Cardiac septum (tissue), 1 donor: ENCODE measurements around the gene TPRX1. TPM values are rescaled to one million over a fixed set of nuclear protein-coding genes. Genes with fewer than 3 reads are reported as not detected.
"Not testable (repeated sequence)": the region's sequence is repeated elsewhere in the genome, so short reads cannot be mapped to it uniquely, and the experiment has no call there.

ENCODE experiments used
- DNase-seq: peaks from one replicate; pipeline ENCODE4 v3.0.0-alpha.2; 2020; ENCODE audit warnings: low spot score
- intact Hi-C: fragments of 100-400 bp; cut with DNase I; formaldehyde crosslinking; loops from one replicate; pipeline ENCODE4 v1.14.0; 2022
- total RNA-seq: library from RNA; stranded (reverse); fragmentation: NEBNext Ultra II Directional; extraction: Animal tissue kit (Norgen Biotek cat#: 25700); gene quantifications from one replicate; pipeline ENCODE4 v1.2.1, GENCODE V29; 2021
- donor health status: DM: no; HTN: no; CAD: no.

TPRX1 gene
- total RNA-seq, 1 donor from 2014 or later: not detected

DNA sequence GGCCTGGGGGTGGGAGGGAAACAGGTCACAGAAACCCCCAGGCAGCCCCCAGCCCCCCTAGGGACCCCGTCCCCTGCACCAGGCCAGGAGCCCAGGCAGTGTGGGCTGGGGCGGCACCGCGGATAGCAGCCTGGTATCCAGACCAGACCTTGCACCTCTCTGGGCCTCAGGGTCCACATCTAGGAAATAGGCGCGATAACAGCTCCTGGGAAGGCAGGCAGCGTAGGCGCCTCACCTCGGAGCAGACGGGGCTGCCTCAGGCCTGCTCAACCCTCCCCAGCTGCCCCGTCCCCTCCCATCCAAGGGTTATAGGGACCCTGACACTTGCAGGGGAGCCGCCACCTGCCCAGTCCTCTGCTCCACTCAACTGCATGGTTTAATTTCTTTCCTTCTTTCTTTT is 680 bp downstream of the TPRX1 start:
- intact Hi-C loops, DNase-seq: not testable (repeated sequence)

DNA sequence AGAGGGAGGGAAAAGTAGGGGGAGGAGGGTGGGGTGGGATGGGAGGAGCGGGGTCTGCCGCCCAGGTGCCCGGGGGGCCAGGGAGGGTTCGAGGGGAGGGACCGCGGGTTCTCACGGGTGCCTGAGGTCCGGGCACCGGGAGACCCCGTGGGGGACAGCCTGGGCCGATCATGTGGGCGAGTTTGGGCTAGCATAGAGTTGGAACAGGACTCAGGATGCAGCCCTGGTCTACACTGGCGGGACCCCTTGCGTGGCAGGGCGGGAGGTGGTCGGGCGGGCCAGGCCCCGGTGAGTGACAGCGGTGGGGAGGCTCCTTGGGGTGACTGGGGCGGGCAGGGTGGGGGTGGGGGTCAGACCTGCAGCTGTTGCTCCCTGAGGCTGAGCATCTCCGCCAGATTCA is 1.2 kb downstream of the TPRX1 start:
- intact Hi-C loops, DNase-seq: not testable (repeated sequence)

DNA sequence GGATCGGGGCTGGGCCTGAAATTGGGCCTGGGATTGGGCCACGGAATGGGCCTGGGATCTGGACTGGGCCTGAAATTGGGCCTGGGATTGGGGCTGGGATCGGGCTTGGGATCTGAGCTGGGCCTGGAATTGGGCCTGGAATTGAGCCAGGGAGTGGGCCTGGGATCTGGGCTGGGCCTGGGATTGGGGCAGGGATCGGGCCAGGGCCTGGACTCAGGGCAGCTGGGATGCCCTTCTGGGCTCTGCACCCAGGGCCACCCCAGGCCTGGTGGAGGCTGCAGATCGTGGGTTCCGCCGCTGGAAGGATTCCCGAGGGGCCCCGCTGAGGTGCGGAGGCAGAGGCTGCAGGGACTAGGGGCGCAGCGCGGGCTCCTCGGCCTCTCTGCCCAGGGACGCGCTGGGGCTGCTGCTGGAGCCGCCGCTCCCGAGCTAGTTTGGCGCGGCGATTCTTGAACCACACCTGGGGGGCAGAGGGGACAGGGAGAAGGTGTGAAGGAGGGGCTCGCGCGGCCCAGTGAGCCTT is 1.8 kb downstream of the TPRX1 start:
- DNase-seq: no peak
- intact Hi-C loops: no loop called here

DNA sequence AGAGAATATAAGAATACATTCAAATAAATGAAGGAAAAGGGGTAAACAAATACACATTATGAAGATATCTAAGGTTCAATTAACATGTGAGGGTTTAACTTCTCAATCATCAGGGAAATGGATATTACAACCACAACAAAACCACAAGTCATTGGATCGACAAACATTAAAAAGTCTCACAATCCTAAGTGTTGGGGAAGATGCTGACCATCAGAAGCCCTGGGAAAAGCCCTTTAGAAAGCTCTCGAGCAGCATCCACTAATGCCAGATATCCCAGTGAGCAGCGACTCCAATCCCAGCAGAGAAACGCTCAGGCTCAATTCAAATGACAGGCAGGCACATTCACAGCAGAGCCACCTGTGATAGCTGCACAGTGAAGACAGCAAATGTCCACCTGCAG is 3.1 kb downstream of the TPRX1 start:
- intact Hi-C loops: no loop called here
- DNase-seq: no peak

DNA sequence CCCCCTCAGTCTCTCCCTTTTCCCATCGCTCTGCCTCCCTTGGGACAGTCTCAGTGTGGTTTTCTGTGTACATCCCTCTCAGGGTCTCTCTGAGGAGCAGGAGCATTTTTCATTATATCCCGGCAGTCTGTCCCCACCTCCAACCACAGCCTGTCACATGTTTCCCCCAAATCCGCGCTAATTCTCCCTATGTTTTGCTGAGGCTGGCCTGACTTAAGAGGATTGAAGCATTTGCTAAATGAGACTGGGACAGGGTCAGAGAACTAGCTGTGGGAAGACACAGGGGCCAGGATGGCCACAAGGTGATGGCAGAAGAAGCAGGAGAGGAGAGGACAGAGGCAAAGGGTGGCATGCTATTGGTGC is 5.5 kb downstream of the TPRX1 start:
- no peak for DNase-seq
- intact Hi-C loops: no loop called here

DNA sequence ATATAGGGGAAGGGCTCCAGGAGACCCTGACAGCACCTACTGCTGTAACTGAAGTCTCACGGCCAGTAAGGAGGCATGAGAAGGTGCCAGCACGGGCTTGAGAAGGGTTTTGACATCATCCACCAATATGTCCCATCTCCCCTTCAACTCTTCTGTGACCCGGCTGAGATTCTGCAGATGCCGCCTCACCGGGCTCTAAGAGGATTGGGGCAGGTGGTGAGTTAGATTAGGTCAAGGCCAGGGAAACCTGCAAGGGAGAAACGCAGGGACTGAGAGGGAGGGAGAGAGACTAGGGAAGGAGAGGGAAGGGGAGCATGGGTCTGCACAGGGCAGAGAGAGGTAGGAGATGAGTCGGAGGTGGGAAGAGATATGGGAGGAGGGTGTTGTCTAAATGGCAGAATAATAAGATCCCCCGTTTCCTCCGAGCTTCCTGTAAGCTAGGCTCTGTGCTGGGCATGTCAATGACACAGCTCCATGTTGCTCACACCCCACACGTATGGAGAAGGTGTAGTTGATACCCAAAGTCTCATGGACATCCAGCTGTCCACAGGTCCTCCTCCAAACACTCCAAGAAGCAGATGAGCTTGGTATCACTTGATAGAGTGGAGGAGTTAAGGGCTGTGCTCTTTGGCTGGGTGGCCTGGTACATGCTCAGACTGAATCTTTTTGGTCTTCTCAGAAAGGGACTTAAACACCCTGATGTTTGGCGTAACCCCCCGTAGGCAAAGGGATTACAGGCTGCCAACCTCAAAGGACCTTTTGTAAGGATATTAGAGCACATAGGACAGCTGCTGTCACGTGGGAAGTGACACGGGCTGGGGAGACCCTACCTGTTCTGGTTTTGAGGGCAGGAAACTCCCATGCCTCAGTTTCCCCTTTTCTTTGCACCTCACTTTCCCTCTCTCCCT is 6.1 kb downstream of the TPRX1 start:
- intact Hi-C loops: no loop called here
- no peak for DNase-seq

DNA sequence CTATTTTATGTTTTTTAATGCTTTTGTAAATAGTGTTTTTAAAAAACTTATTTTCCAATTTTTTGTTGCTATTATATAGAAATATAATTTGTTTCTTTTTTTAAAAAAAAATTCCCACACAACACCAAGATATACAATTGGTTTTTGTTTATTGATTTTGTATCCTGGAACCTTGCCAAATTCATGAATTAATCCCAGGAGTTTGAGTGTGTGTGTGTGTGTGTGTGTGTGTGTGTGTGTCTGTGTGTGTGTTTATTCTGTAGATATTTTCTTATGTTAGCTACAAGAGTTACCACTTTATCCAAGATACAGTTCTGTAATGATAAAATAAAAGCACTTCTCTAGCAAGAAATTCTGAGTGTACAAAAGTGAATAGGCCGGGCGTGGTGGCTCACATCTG is 7.6 kb downstream of the TPRX1 start:
- intact Hi-C loops: no loop called here
- no peak for DNase-seq

DNA sequence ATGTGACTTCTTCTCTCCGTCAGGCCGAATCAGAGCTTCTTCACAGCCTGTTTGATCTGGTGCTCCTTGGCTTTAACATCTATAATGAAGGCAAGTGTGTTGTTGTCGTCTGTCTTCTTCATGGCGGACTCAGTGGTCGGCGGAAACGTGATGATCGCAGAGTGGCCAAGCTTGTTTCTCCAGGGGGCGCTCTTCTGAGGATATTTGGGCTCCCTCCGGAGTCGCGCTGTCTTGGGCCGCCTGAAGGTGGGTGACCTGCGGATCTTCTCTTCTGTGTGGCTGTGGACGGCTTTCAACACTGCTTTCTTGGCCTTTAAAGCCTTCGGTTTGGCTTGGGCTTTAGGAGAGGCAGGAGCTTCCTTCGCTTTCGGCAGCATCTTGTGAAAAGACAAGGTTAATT is 9.8 kb downstream of the TPRX1 start:
- intact Hi-C loops: no loop called here
- DNase-seq: no peak

DNA sequence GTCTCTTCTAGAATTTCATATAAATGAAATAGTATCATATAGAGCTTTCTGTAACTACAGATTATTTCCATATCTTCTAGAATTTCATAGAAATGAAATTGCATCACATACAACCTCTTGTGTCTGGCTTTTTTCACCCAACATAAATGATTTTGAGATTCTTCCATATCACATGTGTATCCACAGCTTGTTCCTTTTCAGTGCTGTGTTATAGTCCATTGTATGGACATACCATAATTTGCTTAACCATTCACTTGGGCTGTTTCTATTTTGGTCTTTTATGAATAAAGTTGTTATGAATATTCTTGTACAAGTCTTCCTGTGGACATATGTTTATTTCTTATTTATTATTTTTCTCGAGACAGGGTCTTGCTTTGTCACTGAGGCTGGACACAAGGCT is 11.7 kb downstream of the TPRX1 start:
- intact Hi-C loops: no loop called here
- no peak for DNase-seq

DNA sequence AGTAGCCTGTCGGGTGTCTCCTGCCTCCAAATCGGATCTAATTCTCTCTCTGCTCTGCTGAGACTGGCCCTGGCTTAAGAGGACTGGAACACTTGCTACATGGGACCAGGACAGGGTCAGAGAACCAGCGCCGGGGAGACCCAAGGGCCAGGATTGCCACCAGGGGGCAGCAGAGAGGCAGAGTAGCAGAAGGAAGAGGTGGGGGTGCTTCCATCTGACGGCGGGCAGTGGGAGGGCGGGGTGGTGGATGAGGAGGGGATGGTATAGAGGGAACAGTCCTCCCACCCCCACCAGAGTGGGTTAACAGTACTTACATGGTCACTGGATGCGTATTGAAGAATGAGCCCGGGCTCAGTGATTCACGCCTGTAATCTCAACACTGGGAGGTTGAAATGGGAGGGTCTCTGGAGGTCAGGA is 13.9 kb downstream of the TPRX1 start:
- DNase-seq: peak; percentile 89
- intact Hi-C loops: no loop called here

DNA sequence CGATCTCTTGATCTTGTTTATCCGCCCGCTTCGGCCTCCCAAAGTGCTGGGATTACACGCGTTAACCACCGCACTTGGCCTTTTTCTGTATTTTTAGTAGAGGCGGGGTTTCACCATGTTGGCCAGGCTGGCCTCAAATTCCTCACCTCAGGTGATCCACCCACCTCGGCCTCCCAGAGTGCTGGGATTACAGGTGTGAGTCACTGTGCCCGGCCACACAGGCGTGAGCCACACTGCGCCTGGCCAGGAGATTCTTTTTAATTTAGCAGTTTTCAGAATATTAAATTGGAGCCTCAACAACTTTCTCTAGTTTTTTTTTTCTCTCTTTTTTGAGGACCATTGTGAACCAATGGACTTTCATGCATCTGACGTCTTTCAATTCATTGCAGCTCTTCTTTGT is 14.5 kb downstream of the TPRX1 start:
- DNase-seq, intact Hi-C loops: not testable (repeated sequence)

DNA sequence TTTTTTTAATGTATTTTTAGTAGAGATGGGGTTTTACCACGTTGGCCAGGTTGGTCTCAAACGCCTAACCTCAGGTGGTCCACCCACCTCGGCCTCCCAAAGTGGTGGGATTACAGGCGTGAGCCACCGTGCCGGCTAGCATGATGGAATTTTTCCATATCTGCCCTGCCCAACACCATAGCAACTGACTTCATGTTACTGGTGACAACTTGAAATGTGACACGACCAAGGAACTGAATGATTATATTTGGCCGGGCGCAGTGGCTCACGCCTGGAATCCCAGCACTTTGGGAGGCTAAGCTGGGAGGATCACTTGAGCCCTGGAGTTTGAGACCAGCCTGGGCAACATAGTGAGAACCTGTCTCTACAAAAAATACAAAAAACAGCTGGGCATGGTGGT is 17.0 kb downstream of the TPRX1 start:
- intact Hi-C loops, DNase-seq: not testable (repeated sequence)

DNA sequence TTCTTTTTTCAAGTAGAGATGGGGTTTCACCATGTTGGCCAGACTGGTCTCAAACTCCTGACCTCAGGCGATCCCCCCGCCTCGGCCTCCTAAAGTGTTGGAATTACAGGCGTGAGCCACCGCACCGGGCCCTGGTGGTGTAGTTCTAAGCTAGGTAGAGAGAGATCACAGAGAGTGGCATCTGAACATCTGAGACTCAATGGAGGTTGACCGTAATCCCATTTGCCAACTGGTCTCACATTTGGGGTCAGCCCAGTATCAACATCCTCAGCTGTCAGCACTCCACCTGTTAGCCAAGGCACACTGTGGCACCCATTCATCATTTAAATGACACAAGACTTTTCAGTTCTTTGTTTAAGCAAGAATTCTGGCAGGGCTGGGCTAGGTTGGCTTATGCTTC is 17.8 kb downstream of the TPRX1 start:
- intact Hi-C loops: no loop called here
- DNase-seq: no peak

DNA sequence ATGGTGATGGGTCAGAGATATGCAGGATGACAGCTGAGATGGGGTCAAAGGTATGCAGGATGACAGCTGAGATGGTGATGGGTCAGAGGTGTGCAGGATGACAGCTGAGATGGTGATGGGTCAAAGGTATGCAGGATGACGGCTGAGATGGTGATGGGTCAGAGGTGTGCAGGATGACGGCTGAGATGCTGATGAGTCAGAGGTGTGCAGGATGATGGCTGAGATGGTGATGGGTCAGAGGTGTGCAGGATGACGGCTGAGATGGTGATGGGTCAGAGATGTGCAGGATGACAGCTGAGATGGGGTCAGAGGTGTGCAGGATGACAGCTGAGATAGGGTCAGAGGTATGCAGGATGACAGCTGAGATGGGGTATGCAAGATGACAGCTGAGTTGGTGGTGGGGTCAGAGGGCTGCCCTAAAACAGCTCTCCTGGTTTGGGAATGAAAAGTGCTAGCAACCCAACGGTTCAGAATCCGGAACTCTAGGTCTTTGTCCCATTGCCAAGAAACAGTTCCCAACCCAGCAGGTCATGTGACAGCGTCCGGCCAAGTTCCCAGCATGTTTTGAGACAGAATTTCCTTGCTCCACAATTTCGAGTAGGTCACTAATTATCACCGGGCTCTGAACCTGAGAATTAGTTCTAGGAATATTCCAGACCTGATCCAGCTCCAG is 22.6 kb downstream of the TPRX1 start:
- intact Hi-C loops: no loop called here
- DNase-seq: no peak

DNA sequence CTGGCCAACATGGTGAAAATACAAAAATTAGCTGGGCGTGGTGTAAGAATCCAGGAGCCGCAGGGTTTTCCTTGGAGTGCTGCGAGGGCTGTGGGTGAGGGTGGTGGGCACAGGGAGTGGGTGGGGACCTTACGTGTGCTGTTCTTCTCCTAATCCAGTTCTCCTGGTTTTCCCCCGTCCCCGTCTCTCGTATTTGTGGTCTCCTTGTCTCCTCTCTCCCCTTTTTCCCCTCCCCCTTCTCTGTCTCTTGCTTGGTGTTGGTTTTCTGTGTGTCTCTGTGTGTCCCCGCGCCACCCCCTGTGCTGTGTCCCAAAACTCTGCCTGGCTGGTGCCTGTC is 24.2 kb downstream of the TPRX1 start:
- intact Hi-C loops: no loop called here
- no peak for DNase-seq

DNA sequence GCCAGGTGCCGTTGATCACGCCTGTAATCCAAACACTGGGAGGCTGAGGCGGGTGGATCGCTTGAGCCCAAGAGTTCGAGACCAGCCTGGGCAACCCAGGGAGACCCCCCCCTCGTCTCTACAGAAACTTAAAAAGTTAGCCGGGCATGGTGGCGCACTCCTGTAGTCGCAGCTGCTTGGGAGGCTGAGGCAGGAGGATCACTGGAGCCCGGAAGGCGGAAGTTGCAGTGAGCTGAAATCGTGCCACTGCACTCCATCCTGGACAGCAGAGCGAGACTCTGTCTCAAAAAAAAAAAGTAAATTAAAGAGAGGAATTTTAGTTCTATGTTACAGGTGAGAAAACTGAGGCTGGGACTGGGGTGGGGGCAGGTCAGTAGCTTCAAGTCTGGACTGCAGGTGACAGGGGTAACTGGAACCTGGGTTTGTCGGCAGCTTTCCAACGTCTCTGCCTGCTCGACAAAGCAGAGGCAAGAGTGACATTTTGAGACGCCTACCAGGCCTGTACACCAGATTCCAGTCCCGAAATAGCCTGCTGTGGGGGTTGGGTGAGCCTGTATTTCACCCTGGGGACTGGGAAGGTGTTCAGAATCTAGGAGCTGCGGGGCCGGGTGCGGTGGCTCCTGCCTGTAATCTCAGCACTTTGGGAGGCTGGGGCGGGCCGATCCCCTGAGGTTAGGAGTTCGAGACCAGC is 24.7 kb downstream of the TPRX1 start:
- intact Hi-C loops: no loop called here
- DNase-seq: peak; percentile 92

DNA sequence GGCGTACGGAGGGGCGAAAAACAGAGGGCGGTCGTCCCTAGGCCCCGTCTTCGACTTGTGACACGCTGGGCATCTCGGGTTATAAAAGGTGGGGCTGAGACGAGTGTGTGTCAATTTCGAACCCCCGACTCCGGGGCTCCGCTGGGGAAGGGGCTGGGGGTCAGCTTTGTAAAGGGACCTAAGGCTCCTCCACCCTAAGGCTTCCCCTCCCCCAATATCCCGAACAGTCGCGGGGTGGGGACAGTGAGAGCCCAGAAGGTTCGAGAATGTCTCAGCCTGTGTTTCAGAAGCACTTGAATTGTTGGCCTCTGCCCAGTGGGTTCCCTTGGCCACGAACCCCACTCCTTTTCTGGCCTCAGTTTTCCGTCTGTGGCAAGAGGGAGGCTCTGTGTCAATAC is 25.4 kb downstream of the TPRX1 start:
- no peak for DNase-seq
- intact Hi-C loops: loop anchor here (1.0 kb wide), 1 partner anchor 60 kb away; no protein-coding TSS in a partner anchor

DNA sequence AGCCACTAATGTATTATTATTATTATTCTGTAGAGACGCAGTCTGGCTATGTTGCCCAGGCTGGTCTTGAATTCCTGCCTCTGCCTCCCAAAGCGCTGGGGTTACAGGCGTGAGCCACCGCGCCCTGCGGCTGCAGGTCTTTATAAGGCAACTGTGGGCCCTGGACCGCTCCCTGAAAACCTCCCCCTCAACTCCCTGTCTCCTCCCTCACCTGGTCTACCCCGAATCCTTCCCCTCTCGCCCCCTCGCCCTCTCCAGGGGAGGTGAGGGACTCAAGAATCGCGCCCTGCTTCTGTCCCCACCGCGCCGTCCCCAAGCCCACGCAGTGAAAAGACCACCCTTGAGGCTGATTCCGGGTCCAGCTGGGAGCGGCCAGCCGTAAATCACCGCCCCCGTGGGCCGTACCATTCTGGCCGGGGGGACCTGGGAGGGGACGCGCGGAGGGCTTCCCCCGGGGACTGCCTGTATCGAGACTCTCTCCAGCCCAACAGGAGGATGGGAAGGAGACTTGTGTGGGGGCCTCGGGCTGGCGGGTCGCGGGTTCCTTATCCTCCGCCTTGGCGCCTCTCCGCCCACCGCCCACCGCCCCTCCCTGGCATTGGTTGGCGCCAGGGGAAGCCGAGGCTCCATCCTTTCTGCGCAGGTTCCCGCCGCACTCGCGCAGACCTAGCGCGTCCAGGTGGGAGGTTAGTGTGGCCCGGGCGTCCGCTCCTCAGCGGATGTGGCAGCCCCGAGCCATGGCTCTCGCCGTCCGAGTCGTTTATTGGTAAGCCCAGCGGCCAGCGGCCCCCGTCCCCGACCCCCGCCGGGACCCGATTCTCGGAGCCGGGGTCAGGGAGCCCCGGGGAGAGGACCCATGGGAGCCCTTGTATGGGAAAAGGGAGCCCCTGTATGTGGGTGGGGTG is 26.1 kb downstream of the TPRX1 start, which contains the start of gene SELENOW:
Gene SELENOW, plus strand, starts transcription at position 655 of the 905 bp plus-strand sequence. Its CDS starts 83 bp downstream, at position 738.
- intact Hi-C loops: loop anchor here (1.0 kb wide), 1 partner anchor 59 kb away; no protein-coding TSS in a partner anchor

More for the DNA sequence above, 26.1 kb downstream of the TPRX1 start, which contains the start of gene SELENOW:
- peak; percentile 88 for DNase-seq
